ENCODE results near the gene SORCS2. TPM values are rescaled to one million over a fixed set of nuclear protein-coding genes. Genes with fewer than 3 reads are reported as not detected.

Gene SORCS2
- total and polyA plus RNA-seq, 4 donors, result 2.2 to 7.7 (median 2.5) TPM

DNA sequence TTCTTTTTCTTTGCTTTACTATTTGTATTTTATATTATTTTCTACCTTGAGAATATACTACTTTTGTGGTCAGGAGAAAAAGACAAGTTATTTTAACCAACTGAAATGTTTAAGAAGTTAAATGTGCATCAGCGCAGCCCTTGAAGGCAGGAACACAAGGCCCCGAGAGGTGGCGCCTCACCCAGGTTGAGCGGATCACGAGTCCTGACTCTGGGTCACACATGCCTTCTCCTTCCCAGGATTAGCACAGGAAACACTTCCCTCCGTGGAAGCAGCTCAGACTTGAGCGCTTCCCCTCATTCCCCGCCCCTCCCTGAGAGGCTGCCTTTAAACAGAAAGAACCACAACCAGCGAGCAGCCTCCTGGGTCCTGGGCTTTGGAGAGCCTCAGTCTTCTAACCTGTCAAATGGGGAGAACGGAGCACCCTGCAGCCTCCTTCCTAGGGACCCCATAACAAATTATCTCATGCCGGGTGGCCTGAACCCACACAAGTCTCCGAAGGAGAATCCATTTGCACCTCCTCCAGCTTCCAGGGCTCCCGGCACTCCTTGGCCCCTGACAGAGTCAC lies 529.7 kb downstream of the SORCS2 start:
- H3K4me3 ChIP-seq, result no peak overlapping the region
- no peaks in the 10 kb centered on the region for H3K4me1 ChIP-seq (ENCODE audit: control insufficient read depth in 5 of 5, insufficient read depth in 5 of 5, low read length in 5 of 5)
- no peak overlapping the region for H3K9ac ChIP-seq (ENCODE audit: insufficient read depth in 1 of 2, low read length in 2 of 2)
- peaks cover 0 to 23% (median 5%) of the 10 kb centered on the region in 3 donors for H3K27me3 ChIP-seq (ENCODE audit: control insufficient read depth in 3 of 3, insufficient read depth in 3 of 3, low read length in 2 of 3)
- peaks cover 0 to 3% (median 0%) of the 10 kb centered on the region in 4 donors for H3K9me3 ChIP-seq (ENCODE audit: control insufficient read depth in 4 of 4, insufficient read depth in 3 of 4, low read length in 3 of 4)
- TF ChIP-seq CTCF (IDR thresholded peaks at IDR 0.05; ENCODE audit: control extremely low read depth, extremely low read depth), result no peak
- H3K27ac ChIP-seq (ENCODE audit: low read depth in 1 of 2, low read length in 1 of 2), result no peak overlapping the region
- no peak for DNase-seq
- H3K36me3 ChIP-seq (ENCODE audit: control insufficient read depth in 4 of 4, insufficient read depth in 4 of 4, low read length in 4 of 4), result no peaks in the 10 kb centered on the region
- 66 to 69% methylated on average over 13 of the region's 13 CpGs for WGBS, 2 donors
- no peak for ATAC-seq (ENCODE audit: insufficient read depth, low FRiP score)

DNA sequence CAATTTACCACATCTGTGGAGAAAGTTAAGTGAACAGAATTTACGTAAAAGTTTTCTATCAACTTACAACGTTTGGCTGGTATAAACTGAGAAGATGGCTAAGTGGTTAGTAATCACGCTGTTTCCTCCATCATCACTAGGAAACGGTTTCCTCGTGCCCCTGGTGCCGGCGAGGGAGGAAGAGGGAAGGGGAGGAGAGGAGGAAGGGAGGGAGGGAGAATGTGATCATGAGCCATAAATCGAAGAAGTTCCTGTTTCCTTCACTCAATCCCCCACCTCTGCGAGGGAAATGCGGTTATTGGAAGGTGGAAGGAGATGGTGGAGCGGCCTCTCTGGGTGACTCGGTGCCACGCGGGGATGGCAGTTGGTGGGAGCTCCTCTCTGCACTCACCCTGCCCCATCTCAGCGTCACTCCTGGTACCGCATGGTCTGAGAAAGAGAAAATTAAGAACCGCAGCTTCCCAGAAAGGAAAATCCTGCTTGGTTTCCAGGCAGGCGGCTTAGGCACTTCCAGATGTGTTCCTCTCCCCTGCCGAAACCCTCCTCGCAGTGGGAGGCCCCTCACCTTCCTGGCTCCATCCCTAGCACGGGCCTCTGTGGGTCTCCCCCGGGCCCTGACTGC lies 530.5 kb downstream of the SORCS2 start:
- WGBS, 2 donors, result 36 to 58% methylated on average over 21 to 22 of the region's 22 CpGs
- peaks cover 0 to 2% (median 0%) of the 10 kb centered on the region in 4 donors for H3K9me3 ChIP-seq (ENCODE audit: control insufficient read depth in 4 of 4, insufficient read depth in 3 of 4, low read length in 3 of 4)
- H3K4me3 ChIP-seq, result no peak overlapping the region
- DNase-seq, result no peak
- no peak overlapping the region for H3K27ac ChIP-seq (ENCODE audit: low read depth in 1 of 2, low read length in 1 of 2)
- H3K27me3 ChIP-seq (ENCODE audit: control insufficient read depth in 3 of 3, insufficient read depth in 3 of 3, low read length in 2 of 3), result peaks cover 0 to 19% (median 5%) of the 10 kb centered on the region in 3 donors
- no peak for ATAC-seq (ENCODE audit: insufficient read depth, low FRiP score)
- no peak overlapping the region for H3K9ac ChIP-seq (ENCODE audit: insufficient read depth in 1 of 2, low read length in 2 of 2)
- H3K36me3 ChIP-seq (ENCODE audit: control insufficient read depth in 4 of 4, insufficient read depth in 4 of 4, low read length in 4 of 4), result no peaks in the 10 kb centered on the region
- no peaks in the 10 kb centered on the region for H3K4me1 ChIP-seq (ENCODE audit: control insufficient read depth in 5 of 5, insufficient read depth in 5 of 5, low read length in 5 of 5)
- TF ChIP-seq CTCF (IDR thresholded peaks at IDR 0.05; ENCODE audit: control extremely low read depth, extremely low read depth), result no peak

DNA sequence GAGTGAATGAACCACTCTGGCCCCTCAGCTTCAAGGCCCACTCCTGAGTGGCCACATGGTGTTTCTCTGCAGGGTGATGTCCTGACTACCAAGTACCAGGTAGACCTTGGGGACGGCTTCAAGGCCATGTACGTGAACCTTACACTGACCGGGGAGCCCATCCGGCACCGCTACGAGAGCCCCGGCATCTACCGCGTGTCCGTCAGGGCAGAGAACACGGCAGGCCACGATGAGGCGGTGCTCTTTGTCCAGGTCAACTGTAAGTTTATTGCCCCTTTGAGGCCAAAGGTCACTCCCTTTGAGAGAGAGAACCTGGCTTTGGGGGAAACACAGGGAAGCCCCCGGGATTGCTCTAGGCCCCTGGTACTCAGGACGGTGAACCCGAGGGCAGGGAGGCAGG lies 531.3 kb downstream of the SORCS2 start:
- Histone ChIP-seq H3K4me1 (ENCODE audit: control insufficient read depth in 5 of 5, insufficient read depth in 5 of 5, low read length in 5 of 5) (no peaks in the 10 kb centered on the region), H3K9me3 (ENCODE audit: control insufficient read depth in 4 of 4, insufficient read depth in 3 of 4, low read length in 3 of 4) (no peaks in the 10 kb centered on the region), H3K27me3 (ENCODE audit: control insufficient read depth in 3 of 3, insufficient read depth in 3 of 3, low read length in 2 of 3) (peaks cover 0 to 14% (median 5%) of the 10 kb centered on the region in 3 donors), H3K4me3 (no peak overlapping the region), H3K36me3 (ENCODE audit: control insufficient read depth in 4 of 4, insufficient read depth in 4 of 4, low read length in 4 of 4) (no peaks in the 10 kb centered on the region), H3K9ac (ENCODE audit: insufficient read depth in 1 of 2, low read length in 2 of 2) (no peak overlapping the region), H3K27ac (ENCODE audit: low read depth in 1 of 2, low read length in 1 of 2) (no peak overlapping the region)
- ATAC-seq (ENCODE audit: insufficient read depth, low FRiP score) (no peak), DNase-seq (no peak)
- WGBS, 2 donors, result 92 to 97% methylated on average over 16 of the region's 16 CpGs
- no peak for TF ChIP-seq CTCF (IDR thresholded peaks at IDR 0.05; ENCODE audit: control extremely low read depth, extremely low read depth)
